A549 (cell line): ENCODE measurements around the gene SEMA4D.

ENCODE experiments used
- EP300 ChIP-seq, 2 experiments: fragments of >200 bp; sonication (Bioruptor Twin); formaldehyde crosslinking; IDR thresholded peaks; 2 replicates in 1 of 2; 3 replicates in 1 of 2; pipeline ENCODE4 v1.6.1; 2016 to 2017
- HEYL ChIP-seq: fragments of 250-450 bp; sonication (Bioruptor Pico); IDR thresholded peaks from 2 replicates; pipeline ENCODE4 v1.8.0; 2021; ENCODE audit warnings: mild to moderate bottlenecking, moderate library complexity
- KDM5A ChIP-seq: fragments of 200-600 bp; sonication (generic); IDR thresholded peaks from 2 replicates; pipeline ENCODE4 v1.6.1; 2016; ENCODE audit warnings: antibody characterized with exemption, mild to moderate bottlenecking
- POLR2AphosphoS2 ChIP-seq: conservative IDR thresholded peaks from 2 replicates; pipeline ENCODE4 v1.6.1; 2012; ENCODE audit warnings: low read length, improper control_type of control experiment, inconsistent platforms
- TF ChIP-seq, protein P1 (sequence below): fragments of >200 bp; sonication (Bioruptor Twin); formaldehyde crosslinking; IDR thresholded peaks from 3 replicates; pipeline ENCODE4 v1.5.1; 2016
- TF ChIP-seq, protein P2 (sequence below): fragments of >200 bp; sonication (Bioruptor Twin); formaldehyde crosslinking; IDR thresholded peaks from 3 replicates; pipeline ENCODE4 v1.6.1; 2016

DNA sequence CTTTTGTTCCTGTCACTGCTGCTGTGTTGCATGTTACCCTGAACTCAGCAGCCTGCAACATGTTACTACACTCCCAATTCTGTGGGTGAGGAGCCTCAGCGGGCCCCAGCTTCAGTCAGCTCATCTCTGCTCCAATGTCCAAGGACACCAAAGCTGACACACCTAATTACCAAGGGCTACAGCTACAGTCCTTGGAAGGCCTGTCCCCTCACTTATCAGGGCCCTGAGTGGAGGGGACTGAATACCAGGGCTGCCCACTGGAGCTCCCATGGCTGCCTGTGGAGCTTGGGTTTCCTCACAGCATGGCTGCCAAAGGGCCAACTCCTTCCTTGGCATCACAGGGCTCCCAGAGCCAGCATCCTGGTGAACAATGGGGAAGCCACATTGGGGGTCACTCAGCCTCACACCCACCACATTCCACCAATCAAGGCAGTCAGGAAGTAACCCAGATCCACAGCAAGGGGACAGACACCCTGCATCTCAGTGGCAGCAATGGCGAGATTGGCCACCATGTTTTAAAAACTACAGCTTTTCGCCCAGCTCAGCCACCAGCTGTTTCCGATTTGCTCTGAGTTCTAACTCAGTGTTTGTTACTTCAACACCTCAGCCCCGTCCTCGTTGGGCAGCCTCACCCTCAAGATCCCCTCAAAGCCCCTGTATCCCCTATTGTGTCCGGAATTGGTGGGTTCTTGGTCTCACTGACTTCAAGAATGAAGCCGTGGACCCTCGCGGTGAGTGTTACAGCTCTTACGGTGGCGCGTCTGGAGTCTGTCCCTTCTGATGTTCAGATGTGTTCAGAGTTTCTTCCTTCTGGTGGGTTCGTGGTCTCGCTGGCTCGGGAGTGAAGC, 18.9 kb downstream of the SEMA4D start:
- TF ChIP-seq, protein P1, sequence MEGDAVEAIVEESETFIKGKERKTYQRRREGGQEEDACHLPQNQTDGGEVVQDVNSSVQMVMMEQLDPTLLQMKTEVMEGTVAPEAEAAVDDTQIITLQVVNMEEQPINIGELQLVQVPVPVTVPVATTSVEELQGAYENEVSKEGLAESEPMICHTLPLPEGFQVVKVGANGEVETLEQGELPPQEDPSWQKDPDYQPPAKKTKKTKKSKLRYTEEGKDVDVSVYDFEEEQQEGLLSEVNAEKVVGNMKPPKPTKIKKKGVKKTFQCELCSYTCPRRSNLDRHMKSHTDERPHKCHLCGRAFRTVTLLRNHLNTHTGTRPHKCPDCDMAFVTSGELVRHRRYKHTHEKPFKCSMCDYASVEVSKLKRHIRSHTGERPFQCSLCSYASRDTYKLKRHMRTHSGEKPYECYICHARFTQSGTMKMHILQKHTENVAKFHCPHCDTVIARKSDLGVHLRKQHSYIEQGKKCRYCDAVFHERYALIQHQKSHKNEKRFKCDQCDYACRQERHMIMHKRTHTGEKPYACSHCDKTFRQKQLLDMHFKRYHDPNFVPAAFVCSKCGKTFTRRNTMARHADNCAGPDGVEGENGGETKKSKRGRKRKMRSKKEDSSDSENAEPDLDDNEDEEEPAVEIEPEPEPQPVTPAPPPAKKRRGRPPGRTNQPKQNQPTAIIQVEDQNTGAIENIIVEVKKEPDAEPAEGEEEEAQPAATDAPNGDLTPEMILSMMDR: no peak
- TF ChIP-seq KDM5A (no peak), POLR2AphosphoS2 (no peak), HEYL (no peak), EP300 (IDR thresholded peaks at IDR 0.05) (no peak)
- TF ChIP-seq, protein P2, sequence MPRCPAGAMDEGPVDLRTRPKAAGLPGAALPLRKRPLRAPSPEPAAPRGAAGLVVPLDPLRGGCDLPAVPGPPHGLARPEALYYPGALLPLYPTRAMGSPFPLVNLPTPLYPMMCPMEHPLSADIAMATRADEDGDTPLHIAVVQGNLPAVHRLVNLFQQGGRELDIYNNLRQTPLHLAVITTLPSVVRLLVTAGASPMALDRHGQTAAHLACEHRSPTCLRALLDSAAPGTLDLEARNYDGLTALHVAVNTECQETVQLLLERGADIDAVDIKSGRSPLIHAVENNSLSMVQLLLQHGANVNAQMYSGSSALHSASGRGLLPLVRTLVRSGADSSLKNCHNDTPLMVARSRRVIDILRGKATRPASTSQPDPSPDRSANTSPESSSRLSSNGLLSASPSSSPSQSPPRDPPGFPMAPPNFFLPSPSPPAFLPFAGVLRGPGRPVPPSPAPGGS: no peak
